GM23338 (cell line): ENCODE results near the gene ARHGEF3. TPM values are rescaled to one million over a fixed set of nuclear protein-coding genes. Genes with fewer than 3 reads are reported as not detected.

Experiments used
- ATAC-seq: fragments of 200-7000 bp; cut with Tn5 transposase; 3 replicates; pipeline ENCODE4 v1.9.1; 2020
- DNase-seq: peaks from one replicate; pipeline ENCODE4 v3.0.0-alpha.2; 2015; ENCODE audit warnings: low spot score
- H2AFZ ChIP-seq: fragments of 200-600 bp; sonication (generic); 2 replicates; pipeline ENCODE4 v1.8.0; 2016; ENCODE audit warnings: antibody characterized with exemption, mild to moderate bottlenecking, moderate library complexity
- H3F3A ChIP-seq: fragments of 200-600 bp; sonication (generic); replicated peaks from 2 replicates; pipeline ENCODE4 v1.8.0; 2017; ENCODE audit warnings: antibody characterized with exemption, mixed run types, low read depth
- H3K27ac ChIP-seq: fragments of 200-600 bp; sonication (generic); 2 replicates; pipeline ENCODE4 v1.6.1; 2016; ENCODE audit warnings: low read depth
- H3K27me3 ChIP-seq: fragments of 200-600 bp; sonication (generic); 2 replicates; pipeline ENCODE4 v1.8.0; 2016; ENCODE audit warnings: mild to moderate bottlenecking, mixed run types, moderate library complexity; ENCODE audit not compliant: insufficient read depth
- H3K36me3 ChIP-seq: fragments of 200-600 bp; sonication (generic); 2 replicates; pipeline ENCODE4 v1.8.0; 2016; ENCODE audit warnings: mild to moderate bottlenecking; ENCODE audit not compliant: insufficient read depth
- H3K4me1 ChIP-seq: fragments of 200-600 bp; sonication (generic); 2 replicates; pipeline ENCODE4 v1.8.0; 2016; ENCODE audit warnings: mild to moderate bottlenecking, moderate library complexity; ENCODE audit not compliant: insufficient read depth
- H3K4me2 ChIP-seq: fragments of 200-600 bp; sonication (generic); 2 replicates; pipeline ENCODE4 v1.7.1; 2017; ENCODE audit warnings: mixed run types
- H3K4me3 ChIP-seq: fragments of 200-600 bp; sonication (generic); 2 replicates; pipeline ENCODE4 v1.6.1; 2016; ENCODE audit warnings: mixed run types
- H3K79me2 ChIP-seq: fragments of 200-600 bp; sonication (generic); replicated peaks from 2 replicates; pipeline ENCODE4 v1.8.0; 2017; ENCODE audit warnings: mild to moderate bottlenecking; ENCODE audit not compliant: insufficient read depth
- H3K9me2 ChIP-seq: fragments of 200-600 bp; sonication (generic); 2 replicates; pipeline ENCODE4 v1.8.0; 2017; ENCODE audit not compliant: insufficient read depth
- H4K20me1 ChIP-seq: fragments of 200-600 bp; sonication (generic); replicated peaks from 2 replicates; pipeline ENCODE4 v1.8.0; 2017; ENCODE audit warnings: mild to moderate bottlenecking; ENCODE audit not compliant: insufficient read depth
- H3K27ac Mint-ChIP-seq: 2 replicates; pipeline ENCODE4 v1.8.0; 2020; ENCODE audit warnings: inconsistent platforms, mild to moderate bottlenecking, moderate library complexity, mixed read lengths
- H3K27me3 Mint-ChIP-seq: 3 replicates; pipeline ENCODE4 v1.8.0; 2022; ENCODE audit warnings: low read depth, mild to moderate bottlenecking, moderate library complexity, mixed read lengths, inconsistent platforms; ENCODE audit not compliant: insufficient read depth, poor library complexity
- H3K36me3 Mint-ChIP-seq: 3 replicates; pipeline ENCODE4 v1.8.0; 2021; ENCODE audit warnings: low read depth, mild to moderate bottlenecking, inconsistent platforms, moderate library complexity, mixed read lengths
- H3K4me1 Mint-ChIP-seq: 3 replicates; pipeline ENCODE4 v1.8.0; 2020; ENCODE audit warnings: mild to moderate bottlenecking, inconsistent platforms, mixed read lengths
- H3K4me3 Mint-ChIP-seq: 3 replicates; pipeline ENCODE4 v1.8.0; 2021; ENCODE audit warnings: moderate library complexity, mild to moderate bottlenecking, inconsistent platforms, mixed read lengths
- H3K9me3 Mint-ChIP-seq: 3 replicates; pipeline ENCODE4 v1.8.0; 2020; ENCODE audit warnings: moderate library complexity, mild to moderate bottlenecking, inconsistent platforms, mixed read lengths
- EZH2 ChIP-seq: fragments of 200-600 bp; sonication (generic); IDR thresholded peaks from one replicate; pipeline ENCODE4 v1.8.0; 2017; ENCODE audit warnings: antibody characterized with exemption, mild to moderate bottlenecking, low read depth; ENCODE audit not compliant: unreplicated experiment
- EZH2phosphoT487 ChIP-seq: fragments of 200-600 bp; sonication (generic); IDR thresholded peaks from one replicate; pipeline ENCODE4 v1.8.1; 2018; ENCODE audit warnings: antibody characterized with exemption; ENCODE audit not compliant: unreplicated experiment
- JUNB ChIP-seq: IDR thresholded peaks from one replicate; pipeline ENCODE4 v1.6.1; 2016; ENCODE audit warnings: antibody characterized with exemption; ENCODE audit not compliant: unreplicated experiment
- POLR2AphosphoS5 ChIP-seq: IDR thresholded peaks from 2 replicates; pipeline ENCODE4 v1.6.1; 2016; ENCODE audit warnings: antibody characterized with exemption, low read depth
- STAT1 ChIP-seq: IDR thresholded peaks from one replicate; pipeline ENCODE4 v1.6.1; 2016; ENCODE audit warnings: antibody characterized with exemption; ENCODE audit not compliant: unreplicated experiment
- ZNF331 ChIP-seq: fragments of 250-450 bp; sonication (Bioruptor Pico); IDR thresholded peaks from 2 replicates; pipeline ENCODE4 v1.5.0; 2020; ENCODE audit warnings: low read depth, mild to moderate bottlenecking, moderate library complexity
- polyA plus RNA-seq: library from polyadenylated mRNA; unstranded; fragments of >200 nt; fragmentation: Nextera tagmentation; extraction: Ambion mirVana; gene quantifications from 2 replicates; pipeline ENCODE4 v1.2.1, GENCODE V29; 2016
- total RNA-seq: library from RNA; depleted of rRNA; stranded (reverse); fragments of >200 nt; shearing (Covaris generic); gene quantifications from 2 replicates; pipeline ENCODE4 v1.2.3, GENCODE V29; 2014
- TF ChIP-seq, protein P1 (sequence below): fragments of 250-450 bp; sonication (Bioruptor Pico); IDR thresholded peaks from 2 replicates; pipeline ENCODE4 v1.5.0; 2020; ENCODE audit warnings: mild to moderate bottlenecking, moderate library complexity
- TF ChIP-seq, protein P2 (sequence below): IDR thresholded peaks from 2 replicates; pipeline ENCODE4 v1.6.1; 2016; ENCODE audit warnings: antibody characterized with exemption
- TF ChIP-seq, protein P3 (sequence below): IDR thresholded peaks from one replicate; pipeline ENCODE4 v1.6.1; 2018; ENCODE audit warnings: antibody characterized with exemption; ENCODE audit not compliant: unreplicated experiment

The ARHGEF3 gene
- total and polyA plus RNA-seq, 2 experiments from 2014 or later: 5.0 to 5.1 TPM

DNA sequence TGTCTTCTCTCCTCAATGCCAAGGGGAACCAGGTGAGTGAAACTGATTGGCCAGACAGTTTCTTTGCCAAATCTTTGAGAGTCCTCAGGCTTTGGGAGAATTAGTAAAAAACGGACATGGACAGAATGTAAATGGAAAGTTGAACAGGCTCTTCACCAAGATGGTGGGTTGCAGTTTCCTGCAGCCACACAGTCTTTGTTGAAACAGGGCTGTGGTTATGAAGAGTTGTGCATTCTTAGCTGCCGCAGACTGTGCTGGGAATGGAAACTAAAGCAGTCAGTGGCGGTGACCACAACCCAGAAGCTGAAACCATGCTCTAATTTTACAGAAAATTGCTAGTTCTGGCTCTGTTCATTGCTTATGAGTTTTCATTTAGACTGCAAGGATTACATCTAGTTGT lies 76.6 kb downstream of the ARHGEF3 start:
- Histone ChIP-seq H3K4me2 (no peak overlapping the region), H4K20me1 (no peaks in the 10 kb centered on the region), H3K36me3 (no peaks in the 10 kb centered on the region), H3K9me2 (no peaks in the 10 kb centered on the region), H3K4me1 (no peaks in the 10 kb centered on the region), H2AFZ (no peak overlapping the region), H3K4me3 (no peak overlapping the region), H3K27me3 (no peaks in the 10 kb centered on the region), H3F3A (no peaks in the 10 kb centered on the region), H3K79me2 (no peaks in the 10 kb centered on the region), H3K27ac (no peak overlapping the region)
- Mint-ChIP-seq H3K27ac (no peak overlapping the region), H3K4me1 (no peaks in the 10 kb centered on the region), H3K4me3 (no peak overlapping the region), H3K27me3 (no peaks in the 10 kb centered on the region), H3K36me3 (peaks cover under 1% of the 10 kb centered on the region; the same call in 1 of the 3 replicates), H3K9me3 (peaks cover 1% of the 10 kb centered on the region; the same call in 1 of the 3 replicates)
- ATAC-seq (no peak), DNase-seq (no peak)
- TF ChIP-seq JUNB: no peak

DNA sequence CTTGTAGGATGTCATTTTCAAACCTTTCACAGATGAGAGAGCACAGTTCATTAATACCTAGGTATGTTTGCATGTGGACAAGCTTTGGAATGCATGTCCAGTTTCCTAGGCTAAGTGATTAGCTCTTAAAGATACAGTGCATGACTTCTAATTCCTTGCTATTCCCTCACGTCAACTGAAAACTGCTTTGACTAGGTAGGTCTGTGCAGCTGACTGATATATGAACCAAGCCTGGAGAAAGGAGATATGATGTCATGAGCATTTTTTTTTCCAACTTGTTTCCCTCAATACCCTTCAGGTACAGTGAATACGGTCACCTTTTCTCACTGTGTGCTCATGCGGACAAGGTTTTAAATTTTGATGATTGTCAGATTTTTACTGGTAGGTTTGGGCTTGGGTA lies 77.1 kb downstream of the ARHGEF3 start:
- Mint-ChIP-seq H3K27ac (no peak overlapping the region), H3K36me3 (peaks cover 6% of the 10 kb centered on the region; the same call in 1 of the 3 replicates), H3K27me3 (no peaks in the 10 kb centered on the region), H3K4me3 (no peak overlapping the region), H3K4me1 (no peaks in the 10 kb centered on the region; the same call in 2 of the 3 replicates), H3K9me3 (peaks cover 6% of the 10 kb centered on the region; the same call in 1 of the 3 replicates)
- ATAC-seq: no peak
- DNase-seq: no peak
- H3F3A ChIP-seq: no peaks in the 10 kb centered on the region
- no peak for TF ChIP-seq JUNB
- TF ChIP-seq, protein P1, sequence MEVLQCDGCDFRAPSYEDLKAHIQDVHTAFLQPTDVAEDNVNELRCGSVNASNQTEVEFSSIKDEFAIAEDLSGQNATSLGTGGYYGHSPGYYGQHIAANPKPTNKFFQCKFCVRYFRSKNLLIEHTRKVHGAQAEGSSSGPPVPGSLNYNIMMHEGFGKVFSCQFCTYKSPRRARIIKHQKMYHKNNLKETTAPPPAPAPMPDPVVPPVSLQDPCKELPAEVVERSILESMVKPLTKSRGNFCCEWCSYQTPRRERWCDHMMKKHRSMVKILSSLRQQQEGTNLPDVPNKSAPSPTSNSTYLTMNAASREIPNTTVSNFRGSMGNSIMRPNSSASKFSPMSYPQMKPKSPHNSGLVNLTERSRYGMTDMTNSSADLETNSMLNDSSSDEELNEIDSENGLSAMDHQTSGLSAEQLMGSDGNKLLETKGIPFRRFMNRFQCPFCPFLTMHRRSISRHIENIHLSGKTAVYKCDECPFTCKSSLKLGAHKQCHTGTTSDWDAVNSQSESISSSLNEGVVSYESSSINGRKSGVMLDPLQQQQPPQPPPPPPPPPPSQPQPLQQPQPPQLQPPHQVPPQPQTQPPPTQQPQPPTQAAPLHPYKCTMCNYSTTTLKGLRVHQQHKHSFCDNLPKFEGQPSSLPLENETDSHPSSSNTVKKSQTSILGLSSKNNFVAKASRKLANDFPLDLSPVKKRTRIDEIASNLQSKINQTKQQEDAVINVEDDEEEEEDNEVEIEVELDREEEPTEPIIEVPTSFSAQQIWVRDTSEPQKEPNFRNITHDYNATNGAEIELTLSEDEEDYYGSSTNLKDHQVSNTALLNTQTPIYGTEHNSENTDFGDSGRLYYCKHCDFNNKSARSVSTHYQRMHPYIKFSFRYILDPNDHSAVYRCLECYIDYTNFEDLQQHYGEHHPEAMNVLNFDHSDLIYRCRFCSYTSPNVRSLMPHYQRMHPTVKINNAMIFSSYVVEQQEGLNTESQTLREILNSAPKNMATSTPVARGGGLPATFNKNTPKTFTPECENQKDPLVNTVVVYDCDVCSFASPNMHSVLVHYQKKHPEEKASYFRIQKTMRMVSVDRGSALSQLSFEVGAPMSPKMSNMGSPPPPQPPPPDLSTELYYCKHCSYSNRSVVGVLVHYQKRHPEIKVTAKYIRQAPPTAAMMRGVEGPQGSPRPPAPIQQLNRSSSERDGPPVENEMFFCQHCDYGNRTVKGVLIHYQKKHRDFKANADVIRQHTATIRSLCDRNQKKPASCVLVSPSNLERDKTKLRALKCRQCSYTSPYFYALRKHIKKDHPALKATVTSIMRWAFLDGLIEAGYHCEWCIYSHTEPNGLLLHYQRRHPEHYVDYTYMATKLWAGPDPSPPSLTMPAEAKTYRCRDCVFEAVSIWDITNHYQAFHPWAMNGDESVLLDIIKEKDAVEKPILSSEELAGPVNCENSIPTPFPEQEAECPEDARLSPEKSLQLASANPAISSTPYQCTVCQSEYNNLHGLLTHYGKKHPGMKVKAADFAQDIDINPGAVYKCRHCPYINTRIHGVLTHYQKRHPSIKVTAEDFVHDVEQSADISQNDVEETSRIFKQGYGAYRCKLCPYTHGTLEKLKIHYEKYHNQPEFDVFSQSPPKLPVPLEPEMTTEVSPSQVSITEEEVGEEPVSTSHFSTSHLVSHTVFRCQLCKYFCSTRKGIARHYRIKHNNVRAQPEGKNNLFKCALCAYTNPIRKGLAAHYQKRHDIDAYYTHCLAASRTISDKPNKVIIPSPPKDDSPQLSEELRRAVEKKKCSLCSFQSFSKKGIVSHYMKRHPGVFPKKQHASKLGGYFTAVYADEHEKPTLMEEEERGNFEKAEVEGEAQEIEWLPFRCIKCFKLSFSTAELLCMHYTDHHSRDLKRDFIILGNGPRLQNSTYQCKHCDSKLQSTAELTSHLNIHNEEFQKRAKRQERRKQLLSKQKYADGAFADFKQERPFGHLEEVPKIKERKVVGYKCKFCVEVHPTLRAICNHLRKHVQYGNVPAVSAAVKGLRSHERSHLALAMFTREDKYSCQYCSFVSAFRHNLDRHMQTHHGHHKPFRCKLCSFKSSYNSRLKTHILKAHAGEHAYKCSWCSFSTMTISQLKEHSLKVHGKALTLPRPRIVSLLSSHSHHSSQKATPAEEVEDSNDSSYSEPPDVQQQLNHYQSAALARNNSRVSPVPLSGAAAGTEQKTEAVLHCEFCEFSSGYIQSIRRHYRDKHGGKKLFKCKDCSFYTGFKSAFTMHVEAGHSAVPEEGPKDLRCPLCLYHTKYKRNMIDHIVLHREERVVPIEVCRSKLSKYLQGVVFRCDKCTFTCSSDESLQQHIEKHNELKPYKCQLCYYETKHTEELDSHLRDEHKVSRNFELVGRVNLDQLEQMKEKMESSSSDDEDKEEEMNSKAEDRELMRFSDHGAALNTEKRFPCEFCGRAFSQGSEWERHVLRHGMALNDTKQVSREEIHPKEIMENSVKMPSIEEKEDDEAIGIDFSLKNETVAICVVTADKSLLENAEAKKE (CRISPR knock-in tag): no peak
- TF ChIP-seq EZH2: no peak
- TF ChIP-seq, protein P2, sequence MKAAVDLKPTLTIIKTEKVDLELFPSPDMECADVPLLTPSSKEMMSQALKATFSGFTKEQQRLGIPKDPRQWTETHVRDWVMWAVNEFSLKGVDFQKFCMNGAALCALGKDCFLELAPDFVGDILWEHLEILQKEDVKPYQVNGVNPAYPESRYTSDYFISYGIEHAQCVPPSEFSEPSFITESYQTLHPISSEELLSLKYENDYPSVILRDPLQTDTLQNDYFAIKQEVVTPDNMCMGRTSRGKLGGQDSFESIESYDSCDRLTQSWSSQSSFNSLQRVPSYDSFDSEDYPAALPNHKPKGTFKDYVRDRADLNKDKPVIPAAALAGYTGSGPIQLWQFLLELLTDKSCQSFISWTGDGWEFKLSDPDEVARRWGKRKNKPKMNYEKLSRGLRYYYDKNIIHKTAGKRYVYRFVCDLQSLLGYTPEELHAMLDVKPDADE: no peak
- no peak for TF ChIP-seq STAT1
- TF ChIP-seq POLR2AphosphoS5: no peak
- no peak for TF ChIP-seq EZH2phosphoT487
- no peak for TF ChIP-seq ZNF331 (CRISPR knock-in tag)
- TF ChIP-seq, protein P3, sequence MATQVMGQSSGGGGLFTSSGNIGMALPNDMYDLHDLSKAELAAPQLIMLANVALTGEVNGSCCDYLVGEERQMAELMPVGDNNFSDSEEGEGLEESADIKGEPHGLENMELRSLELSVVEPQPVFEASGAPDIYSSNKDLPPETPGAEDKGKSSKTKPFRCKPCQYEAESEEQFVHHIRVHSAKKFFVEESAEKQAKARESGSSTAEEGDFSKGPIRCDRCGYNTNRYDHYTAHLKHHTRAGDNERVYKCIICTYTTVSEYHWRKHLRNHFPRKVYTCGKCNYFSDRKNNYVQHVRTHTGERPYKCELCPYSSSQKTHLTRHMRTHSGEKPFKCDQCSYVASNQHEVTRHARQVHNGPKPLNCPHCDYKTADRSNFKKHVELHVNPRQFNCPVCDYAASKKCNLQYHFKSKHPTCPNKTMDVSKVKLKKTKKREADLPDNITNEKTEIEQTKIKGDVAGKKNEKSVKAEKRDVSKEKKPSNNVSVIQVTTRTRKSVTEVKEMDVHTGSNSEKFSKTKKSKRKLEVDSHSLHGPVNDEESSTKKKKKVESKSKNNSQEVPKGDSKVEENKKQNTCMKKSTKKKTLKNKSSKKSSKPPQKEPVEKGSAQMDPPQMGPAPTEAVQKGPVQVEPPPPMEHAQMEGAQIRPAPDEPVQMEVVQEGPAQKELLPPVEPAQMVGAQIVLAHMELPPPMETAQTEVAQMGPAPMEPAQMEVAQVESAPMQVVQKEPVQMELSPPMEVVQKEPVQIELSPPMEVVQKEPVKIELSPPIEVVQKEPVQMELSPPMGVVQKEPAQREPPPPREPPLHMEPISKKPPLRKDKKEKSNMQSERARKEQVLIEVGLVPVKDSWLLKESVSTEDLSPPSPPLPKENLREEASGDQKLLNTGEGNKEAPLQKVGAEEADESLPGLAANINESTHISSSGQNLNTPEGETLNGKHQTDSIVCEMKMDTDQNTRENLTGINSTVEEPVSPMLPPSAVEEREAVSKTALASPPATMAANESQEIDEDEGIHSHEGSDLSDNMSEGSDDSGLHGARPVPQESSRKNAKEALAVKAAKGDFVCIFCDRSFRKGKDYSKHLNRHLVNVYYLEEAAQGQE: no peak
- no peak overlapping the region for H3K27ac ChIP-seq
- H3K4me3 ChIP-seq: no peak overlapping the region
- H2AFZ ChIP-seq: no peak overlapping the region
- no peaks in the 10 kb centered on the region for H3K4me1 ChIP-seq
- H4K20me1 ChIP-seq: no peaks in the 10 kb centered on the region
- no peaks in the 10 kb centered on the region for H3K79me2 ChIP-seq
- H3K9me2 ChIP-seq: no peaks in the 10 kb centered on the region
- H3K27me3 ChIP-seq: no peaks in the 10 kb centered on the region
- no peak overlapping the region for H3K4me2 ChIP-seq
- no peaks in the 10 kb centered on the region for H3K36me3 ChIP-seq
